K562 (cell line): ENCODE measurements around the gene HS3ST3A1.

ENCODE experiments used
- HCFC1 ChIP-seq: IDR thresholded peaks from 2 replicates; pipeline ENCODE4 v1.6.1; 2012; ENCODE audit warnings: low read depth, low read length, improper control_type of control experiment
- MTA3 ChIP-seq: fragments of 450-650 bp; formaldehyde crosslinking; IDR thresholded peaks from 2 replicates; pipeline ENCODE4 v1.6.1; 2017; ENCODE audit warnings: mild to moderate bottlenecking, borderline replicate concordance
- NFXL1 ChIP-seq: fragments of 450-650 bp; formaldehyde crosslinking; IDR thresholded peaks from 2 replicates; pipeline ENCODE4 v1.4.0; 2021; ENCODE audit warnings: mild to moderate bottlenecking
- POLR2G ChIP-seq: fragments of 200-400 bp; formaldehyde crosslinking; IDR thresholded peaks from 2 replicates; pipeline ENCODE4 v1.6.1; 2017; ENCODE audit warnings: low read depth, mild to moderate bottlenecking, antibody characterized with exemption, low read length, moderate library complexity
- ZNF274 ChIP-seq: IDR thresholded peaks from 2 replicates; pipeline ENCODE4 v1.6.1; 2011; ENCODE audit warnings: low read depth, mild to moderate bottlenecking, low read length, moderate library complexity, borderline replicate concordance
- TF ChIP-seq, protein P1 (sequence below), 3 experiments: IDR thresholded peaks in 2 of 3; conservative IDR thresholded peaks in 1 of 3; 2 replicates each; pipeline ENCODE4 v1.5.1; 2011 to 2012; ENCODE audit warnings: low read length in 3 of 3, mild to moderate bottlenecking in 3 of 3, control low read depth in 2 of 3, improper control_type of control experiment in 1 of 3, inconsistent platforms in 1 of 3, low read depth in 1 of 3, mixed read lengths in 1 of 3, moderate library complexity in 1 of 3; ENCODE audit not compliant: insufficient read depth in 2 of 3
- TF ChIP-seq, protein P2 (sequence below): fragments of 450-650 bp; IDR thresholded peaks from 2 replicates; pipeline ENCODE4 v1.6.1; 2014; ENCODE audit warnings: low read depth, mild to moderate bottlenecking, moderate library complexity, borderline replicate concordance
- TF ChIP-seq, protein P3 (sequence below): fragments of 450-650 bp; IDR thresholded peaks from 2 replicates; pipeline ENCODE4 v1.6.1; 2016
- TF ChIP-seq, protein P4 (sequence below): fragments of 450-650 bp; IDR thresholded peaks from 2 replicates; pipeline ENCODE4 v1.6.1; 2016; ENCODE audit warnings: antibody characterized with exemption

DNA sequence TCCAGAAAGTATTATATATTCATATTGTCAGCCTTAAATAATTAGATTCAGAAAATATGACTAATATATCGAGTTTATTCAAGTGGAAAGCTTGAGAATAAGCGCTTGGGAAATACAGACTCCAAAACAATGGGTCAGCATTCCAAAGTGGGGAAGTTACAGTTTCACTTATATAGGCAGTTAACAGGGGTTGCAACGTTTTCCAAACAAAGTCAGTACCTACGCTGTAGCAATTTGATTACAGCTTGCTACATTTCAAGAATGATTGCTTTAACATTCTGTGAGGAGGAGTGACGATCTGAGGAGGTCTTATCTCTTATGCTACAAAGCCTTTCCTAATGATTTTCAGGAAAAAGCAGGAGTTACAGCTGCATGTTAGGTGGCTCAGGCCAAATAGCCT is 34.2 kb upstream of the HS3ST3A1 start:
- TF ChIP-seq POLR2G (no peak), HCFC1 (no peak), ZNF274 (no peak), NFXL1 (CRISPR knock-in tag) (no peak), MTA3 (no peak)
- TF ChIP-seq, protein P1, sequence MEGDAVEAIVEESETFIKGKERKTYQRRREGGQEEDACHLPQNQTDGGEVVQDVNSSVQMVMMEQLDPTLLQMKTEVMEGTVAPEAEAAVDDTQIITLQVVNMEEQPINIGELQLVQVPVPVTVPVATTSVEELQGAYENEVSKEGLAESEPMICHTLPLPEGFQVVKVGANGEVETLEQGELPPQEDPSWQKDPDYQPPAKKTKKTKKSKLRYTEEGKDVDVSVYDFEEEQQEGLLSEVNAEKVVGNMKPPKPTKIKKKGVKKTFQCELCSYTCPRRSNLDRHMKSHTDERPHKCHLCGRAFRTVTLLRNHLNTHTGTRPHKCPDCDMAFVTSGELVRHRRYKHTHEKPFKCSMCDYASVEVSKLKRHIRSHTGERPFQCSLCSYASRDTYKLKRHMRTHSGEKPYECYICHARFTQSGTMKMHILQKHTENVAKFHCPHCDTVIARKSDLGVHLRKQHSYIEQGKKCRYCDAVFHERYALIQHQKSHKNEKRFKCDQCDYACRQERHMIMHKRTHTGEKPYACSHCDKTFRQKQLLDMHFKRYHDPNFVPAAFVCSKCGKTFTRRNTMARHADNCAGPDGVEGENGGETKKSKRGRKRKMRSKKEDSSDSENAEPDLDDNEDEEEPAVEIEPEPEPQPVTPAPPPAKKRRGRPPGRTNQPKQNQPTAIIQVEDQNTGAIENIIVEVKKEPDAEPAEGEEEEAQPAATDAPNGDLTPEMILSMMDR (IDR thresholded peaks at IDR 0.05 in 2 of 3, conservative IDR thresholded peaks at IDR 0.05 in 1 of 3; ENCODE audit: insufficient read depth in 2 of 3, low read depth in 1 of 3, low read length in 3 of 3): no peak
- TF ChIP-seq, protein P2, sequence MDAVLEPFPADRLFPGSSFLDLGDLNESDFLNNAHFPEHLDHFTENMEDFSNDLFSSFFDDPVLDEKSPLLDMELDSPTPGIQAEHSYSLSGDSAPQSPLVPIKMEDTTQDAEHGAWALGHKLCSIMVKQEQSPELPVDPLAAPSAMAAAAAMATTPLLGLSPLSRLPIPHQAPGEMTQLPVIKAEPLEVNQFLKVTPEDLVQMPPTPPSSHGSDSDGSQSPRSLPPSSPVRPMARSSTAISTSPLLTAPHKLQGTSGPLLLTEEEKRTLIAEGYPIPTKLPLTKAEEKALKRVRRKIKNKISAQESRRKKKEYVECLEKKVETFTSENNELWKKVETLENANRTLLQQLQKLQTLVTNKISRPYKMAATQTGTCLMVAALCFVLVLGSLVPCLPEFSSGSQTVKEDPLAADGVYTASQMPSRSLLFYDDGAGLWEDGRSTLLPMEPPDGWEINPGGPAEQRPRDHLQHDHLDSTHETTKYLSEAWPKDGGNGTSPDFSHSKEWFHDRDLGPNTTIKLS: no peak
- TF ChIP-seq, protein P3, sequence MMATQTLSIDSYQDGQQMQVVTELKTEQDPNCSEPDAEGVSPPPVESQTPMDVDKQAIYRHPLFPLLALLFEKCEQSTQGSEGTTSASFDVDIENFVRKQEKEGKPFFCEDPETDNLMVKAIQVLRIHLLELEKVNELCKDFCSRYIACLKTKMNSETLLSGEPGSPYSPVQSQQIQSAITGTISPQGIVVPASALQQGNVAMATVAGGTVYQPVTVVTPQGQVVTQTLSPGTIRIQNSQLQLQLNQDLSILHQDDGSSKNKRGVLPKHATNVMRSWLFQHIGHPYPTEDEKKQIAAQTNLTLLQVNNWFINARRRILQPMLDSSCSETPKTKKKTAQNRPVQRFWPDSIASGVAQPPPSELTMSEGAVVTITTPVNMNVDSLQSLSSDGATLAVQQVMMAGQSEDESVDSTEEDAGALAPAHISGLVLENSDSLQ: no peak
- TF ChIP-seq, protein P4, sequence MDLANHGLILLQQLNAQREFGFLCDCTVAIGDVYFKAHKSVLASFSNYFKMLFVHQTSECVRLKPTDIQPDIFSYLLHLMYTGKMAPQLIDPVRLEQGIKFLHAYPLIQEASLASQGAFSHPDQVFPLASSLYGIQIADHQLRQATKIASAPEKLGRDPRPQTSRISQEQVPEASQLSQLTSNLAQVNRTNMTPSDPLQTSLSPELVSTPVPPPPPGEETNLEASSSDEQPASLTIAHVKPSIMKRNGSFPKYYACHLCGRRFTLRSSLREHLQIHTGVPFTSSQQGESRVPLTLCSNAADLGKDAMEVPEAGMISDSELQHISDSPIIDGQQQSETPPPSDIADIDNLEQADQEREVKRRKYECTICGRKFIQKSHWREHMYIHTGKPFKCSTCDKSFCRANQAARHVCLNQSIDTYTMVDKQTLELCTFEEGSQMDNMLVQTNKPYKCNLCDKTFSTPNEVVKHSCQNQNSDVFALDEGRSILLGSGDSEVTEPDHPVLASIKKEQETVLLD: no peak
